ENCODE measurements around the gene ILKAP. TPM values are rescaled to one million over a fixed set of nuclear protein-coding genes. Genes with fewer than 3 reads are reported as not detected.
A peak's percentile ranks its signal among the peaks of the same experiment; 100 is the strongest.

The ILKAP gene
- total and polyA plus RNA-seq, 2 experiments from 2014 or later = 25.7 to 81.9 TPM

GRCh38 chr2:238233625-238234024 is 30.1 kb upstream of the ILKAP start:
- no peaks in the 10 kb centered on the region for H3K9me3 ChIP-seq (ENCODE audit: low read depth)
- no peak for TF ChIP-seq CTCF (IDR thresholded peaks at IDR 0.05; ENCODE audit: low read depth, low read length)
- no peak overlapping the region for H3K27ac ChIP-seq
- H3K27me3 ChIP-seq = peaks cover 51% of the 10 kb centered on the region
- no peaks in the 10 kb centered on the region for H3K36me3 ChIP-seq
- no peak overlapping the region for H3K4me3 ChIP-seq
- peaks cover 10% of the 10 kb centered on the region for H3K4me1 ChIP-seq (ENCODE audit: low read depth)
- DNase-seq (ENCODE audit: low read depth in 1 of 2, low spot score in 1 of 2) = no peak

GRCh38 chr2:238231809-238232208 is 28.3 kb upstream of the ILKAP start:
- H3K27me3 ChIP-seq = peaks cover 33% of the 10 kb centered on the region
- H3K4me3 ChIP-seq = peak overlapping the region; percentile 41
- H3K4me1 ChIP-seq (ENCODE audit: low read depth) = peaks cover 11% of the 10 kb centered on the region
- no peak for DNase-seq (ENCODE audit: low read depth in 1 of 2, low spot score in 1 of 2)
- no peak overlapping the region for H3K27ac ChIP-seq
- no peaks in the 10 kb centered on the region for H3K36me3 ChIP-seq
- TF ChIP-seq CTCF (IDR thresholded peaks at IDR 0.05; ENCODE audit: low read depth, low read length) = no peak
- H3K9me3 ChIP-seq (ENCODE audit: low read depth) = no peaks in the 10 kb centered on the region

GRCh38 chr2:238231251-238231793 is 27.8 kb upstream of the ILKAP start:
- peaks cover 28% of the 10 kb centered on the region for H3K27me3 ChIP-seq
- no peak for TF ChIP-seq CTCF (IDR thresholded peaks at IDR 0.05; ENCODE audit: low read depth, low read length)
- H3K36me3 ChIP-seq = no peaks in the 10 kb centered on the region
- H3K4me3 ChIP-seq = peak overlapping the region; percentile 41
- peaks cover 11% of the 10 kb centered on the region for H3K4me1 ChIP-seq (ENCODE audit: low read depth)
- H3K9me3 ChIP-seq (ENCODE audit: low read depth) = no peaks in the 10 kb centered on the region
- DNase-seq (ENCODE audit: low read depth in 1 of 2, low spot score in 1 of 2) = peak; percentile 72 to 81
- no peak overlapping the region for H3K27ac ChIP-seq

GRCh38 chr2:238230699-238231098 is 27.2 kb upstream of the ILKAP start:
- no peak for TF ChIP-seq CTCF (IDR thresholded peaks at IDR 0.05; ENCODE audit: low read depth, low read length)
- Histone ChIP-seq H3K4me3 (no peak overlapping the region), H3K36me3 (no peaks in the 10 kb centered on the region), H3K4me1 (ENCODE audit: low read depth) (peaks cover 11% of the 10 kb centered on the region), H3K27me3 (peaks cover 21% of the 10 kb centered on the region), H3K9me3 (ENCODE audit: low read depth) (no peaks in the 10 kb centered on the region), H3K27ac (no peak overlapping the region)
- DNase-seq (ENCODE audit: low read depth in 1 of 2, low spot score in 1 of 2) = no peak

- peak; percentile 38 to 68 for DNase-seq (ENCODE audit: low read depth in 1 of 2, low spot score in 1 of 2)
- no peak for TF ChIP-seq CTCF (IDR thresholded peaks at IDR 0.05; ENCODE audit: low read depth, low read length)
- H3K9me3 ChIP-seq (ENCODE audit: low read depth) = no peaks in the 10 kb centered on the region
- H3K27ac ChIP-seq = peak overlapping the region; percentile 44
- peaks cover 11% of the 10 kb centered on the region for H3K4me1 ChIP-seq (ENCODE audit: low read depth)
- H3K36me3 ChIP-seq = no peaks in the 10 kb centered on the region
- peaks cover 14% of the 10 kb centered on the region for H3K27me3 ChIP-seq
- H3K4me3 ChIP-seq = no peak overlapping the region
Observed at GRCh38 chr2:238228700-238229099, 25.2 kb upstream of the ILKAP start.
